NCI-H187 (cell line): ENCODE results near the gene NGEF.
"Not testable (repeated sequence)": the region's sequence is repeated elsewhere in the genome, so short reads cannot be mapped to it uniquely, and the experiment has no call there.

Experiments
- DNase-seq, 2 experiments: peaks; one replicate each; lab custom pipeline; 2025; lab: John Stamatoyannopoulos, UW

NGEF gene

DNA sequence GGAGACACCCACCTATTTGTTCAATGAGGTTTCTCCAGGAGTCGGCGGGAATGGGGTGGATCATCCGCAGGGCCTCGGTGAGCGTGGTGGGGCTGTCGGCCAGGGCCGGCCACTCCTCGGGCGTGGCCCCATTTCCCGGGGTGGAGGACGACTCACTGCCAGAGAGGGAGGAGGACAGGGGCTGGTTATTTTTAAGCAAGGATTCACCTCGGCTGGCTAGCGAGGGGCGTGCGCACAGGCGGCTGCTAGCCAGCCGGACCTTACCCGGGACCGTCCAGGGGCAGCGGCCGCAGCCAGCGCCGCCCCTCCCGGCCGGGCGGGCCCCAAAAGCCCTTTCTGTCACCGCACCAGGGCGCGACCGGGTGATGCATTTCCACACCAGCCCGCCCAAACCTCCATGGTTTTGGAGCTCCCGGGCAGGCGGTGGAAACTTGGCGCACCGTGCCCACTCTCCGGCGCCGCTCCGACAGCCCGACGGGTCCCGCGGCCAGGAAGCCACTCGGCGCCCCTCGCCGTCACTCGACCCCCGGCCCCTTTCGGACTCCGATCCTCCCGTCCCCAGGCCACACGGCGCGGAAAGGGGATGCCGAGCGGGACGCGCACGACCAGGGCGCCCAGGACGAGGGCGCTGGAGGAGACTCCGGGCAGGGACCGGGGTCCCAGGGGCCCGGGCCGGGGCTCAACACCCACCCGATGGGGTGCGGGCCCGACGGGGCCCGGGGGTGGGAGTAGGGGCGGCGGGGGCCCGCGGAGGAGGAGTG is 85.8 kb downstream of the NGEF start:
- DNase-seq: no peak

DNA sequence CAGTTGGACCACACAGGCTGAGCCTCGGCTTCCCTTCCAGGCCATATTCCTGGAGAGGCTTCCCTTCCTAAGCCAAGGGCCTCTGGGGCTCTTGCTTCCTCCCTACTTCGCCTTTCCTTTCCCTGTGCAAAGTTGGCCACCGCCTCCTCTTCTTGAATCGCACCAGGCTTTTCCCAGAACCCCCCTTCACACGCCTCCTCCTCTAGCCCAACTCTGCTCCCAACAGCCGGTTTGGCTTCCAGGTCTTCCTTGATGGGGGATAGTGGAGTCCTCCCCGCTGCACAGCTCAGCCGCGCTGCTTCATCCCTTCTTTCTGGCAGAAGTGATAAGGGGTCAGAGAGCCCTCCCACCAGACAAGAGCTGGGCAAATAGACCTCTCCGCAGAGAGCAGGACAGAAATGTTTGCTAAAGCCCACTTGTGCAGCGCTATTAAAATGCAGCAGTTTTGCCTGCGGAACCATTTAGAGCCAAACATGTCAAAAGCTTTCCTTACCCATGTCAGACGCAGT is 86.6 kb downstream of the NGEF start:
- no peak for DNase-seq

DNA sequence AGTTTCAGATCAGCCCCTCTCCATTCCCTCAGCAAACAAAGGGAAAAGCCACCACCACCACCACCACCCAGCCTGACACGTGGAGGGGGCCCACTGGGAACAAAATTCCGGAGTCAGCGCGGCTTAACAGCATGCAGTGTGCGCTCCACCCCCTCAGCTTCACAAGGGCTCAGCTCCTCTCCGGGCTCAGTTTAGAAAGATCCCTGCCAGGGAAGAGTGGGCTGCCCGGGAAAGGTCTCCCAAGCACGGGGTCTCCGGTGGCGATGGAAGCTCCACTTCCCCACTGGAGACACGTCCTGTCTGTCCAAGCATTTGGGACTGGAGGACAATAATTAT is 87.3 kb downstream of the NGEF start:
- no peak for DNase-seq

DNA sequence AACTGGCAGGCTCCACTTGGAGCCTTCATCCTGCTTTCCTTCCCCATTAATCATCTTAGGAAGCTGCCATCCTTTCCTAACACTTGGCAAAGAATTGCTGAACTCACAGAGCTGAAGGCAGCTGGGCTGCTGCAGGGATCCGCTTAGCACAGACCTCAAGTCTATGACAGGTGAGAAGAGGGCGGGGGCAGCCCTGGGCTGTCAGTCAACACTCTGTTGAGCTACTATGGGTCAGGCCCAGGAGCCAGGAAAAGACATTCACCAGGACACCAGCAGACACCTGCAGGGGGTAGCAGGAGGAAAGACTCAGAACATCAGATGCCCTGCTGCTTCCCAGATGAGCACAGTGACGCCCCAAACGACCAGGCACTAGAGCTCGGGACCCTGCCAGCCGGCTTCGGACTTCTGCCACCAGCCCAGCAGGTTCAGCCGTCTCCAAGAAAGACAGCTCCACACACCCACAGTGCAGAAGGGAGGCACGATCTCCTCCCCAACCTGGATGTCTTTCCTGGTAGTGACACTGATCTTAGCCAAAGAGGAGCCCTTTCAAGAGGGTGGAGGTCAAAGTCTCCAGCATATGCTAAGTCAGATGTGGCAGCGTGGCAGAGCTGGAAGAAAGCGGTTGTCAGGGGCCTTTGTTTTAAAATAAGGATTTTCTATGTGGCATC is 87.8 kb downstream of the NGEF start:
- no peak for DNase-seq

DNA sequence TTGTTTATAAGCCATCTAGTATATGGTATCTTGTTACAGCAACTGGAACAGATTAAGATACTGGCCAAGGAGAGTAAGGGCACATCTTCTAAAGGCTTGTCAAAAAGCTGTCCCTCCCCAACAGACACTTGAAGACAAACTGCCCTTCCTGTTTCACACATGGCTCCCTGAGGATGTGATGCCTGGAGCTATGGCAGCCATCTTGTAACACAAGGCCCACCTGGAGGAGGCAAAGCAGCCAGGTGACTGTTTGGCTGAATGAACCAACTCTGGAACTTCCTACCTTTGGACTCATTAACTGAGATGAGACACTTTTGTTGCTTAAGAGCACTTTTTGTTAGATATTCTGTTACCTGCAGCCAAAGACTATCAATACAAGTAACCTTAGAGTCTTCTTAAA is 88.6 kb downstream of the NGEF start:
- no peak for DNase-seq

DNA sequence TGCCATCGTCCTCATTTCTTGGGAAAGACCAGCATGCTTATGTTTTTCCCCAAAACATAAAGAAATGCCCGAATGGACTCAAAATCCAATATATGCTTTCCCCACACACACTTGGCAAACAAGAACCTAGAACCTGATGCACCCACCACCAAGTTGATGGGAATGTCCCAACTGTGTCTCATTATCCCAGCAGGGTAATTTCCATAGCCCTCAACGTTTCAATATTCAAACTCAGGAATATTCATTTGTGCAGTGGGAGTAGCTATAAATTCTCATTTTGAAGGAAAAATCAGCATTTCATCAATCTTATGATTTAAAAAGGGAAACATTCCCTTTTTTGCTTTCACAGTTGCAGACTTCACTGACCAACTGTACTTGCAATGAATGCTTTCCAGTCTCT is 92.3 kb downstream of the NGEF start:
- DNase-seq: no peak

DNA sequence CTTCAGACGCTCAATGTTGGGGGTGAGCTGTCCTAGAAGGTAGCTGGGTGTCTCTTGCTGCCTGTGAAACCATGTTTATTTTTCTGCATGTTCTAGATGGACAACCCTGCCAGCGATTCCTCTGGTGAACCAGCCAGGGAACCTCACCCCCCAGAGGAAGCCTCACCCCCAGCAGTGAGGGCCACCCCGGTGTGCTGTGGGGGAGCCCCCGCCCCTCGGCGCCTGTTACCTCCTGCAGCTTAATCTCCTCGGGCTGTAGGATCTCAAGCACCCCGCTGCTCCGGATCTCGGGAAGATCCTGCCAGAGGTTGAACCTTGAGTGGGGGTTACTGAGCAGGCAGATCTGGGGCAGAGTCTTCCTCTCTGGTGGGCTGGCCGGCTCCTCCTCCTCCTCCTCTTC is 93.0 kb downstream of the NGEF start:
- no peak for DNase-seq

DNA sequence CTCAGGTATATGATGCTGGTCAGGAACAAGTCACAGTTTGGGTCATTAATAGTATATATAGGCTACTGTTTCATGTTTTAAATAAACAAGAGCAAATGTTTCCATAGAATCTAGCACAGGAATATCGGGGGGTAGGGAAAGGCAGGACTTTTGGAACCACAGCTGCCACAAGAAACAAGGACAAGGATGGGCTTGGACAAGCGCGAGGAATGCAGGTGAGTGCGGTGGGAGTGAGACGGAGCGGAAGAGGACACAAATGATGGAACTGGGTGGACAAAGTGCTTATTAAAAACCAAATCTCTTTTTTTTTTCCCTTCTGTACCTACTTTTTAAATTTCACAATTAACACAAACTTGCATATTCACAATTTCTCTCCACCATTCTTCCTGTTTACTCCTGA is 93.9 kb downstream of the NGEF start:
- no peak for DNase-seq

DNA sequence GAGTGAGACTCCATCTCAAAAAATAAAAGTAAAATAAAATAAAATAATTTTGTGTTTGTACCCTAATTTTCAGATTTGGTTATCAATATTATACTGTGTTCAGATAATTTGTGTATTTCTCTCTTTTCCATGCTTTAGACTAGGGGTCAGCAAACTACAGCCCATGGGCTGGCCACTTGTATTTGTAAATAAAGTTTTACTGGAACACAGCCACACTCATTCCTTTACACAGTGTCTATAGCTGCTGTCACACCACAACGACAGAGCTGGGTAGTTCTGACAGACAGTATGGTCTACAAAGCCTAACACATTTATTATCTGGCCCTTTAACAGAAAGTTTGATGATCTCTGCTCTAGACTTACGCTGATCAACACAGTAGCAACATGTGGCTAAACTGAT is 99.2 kb downstream of the NGEF start:
- no peak for DNase-seq

DNA sequence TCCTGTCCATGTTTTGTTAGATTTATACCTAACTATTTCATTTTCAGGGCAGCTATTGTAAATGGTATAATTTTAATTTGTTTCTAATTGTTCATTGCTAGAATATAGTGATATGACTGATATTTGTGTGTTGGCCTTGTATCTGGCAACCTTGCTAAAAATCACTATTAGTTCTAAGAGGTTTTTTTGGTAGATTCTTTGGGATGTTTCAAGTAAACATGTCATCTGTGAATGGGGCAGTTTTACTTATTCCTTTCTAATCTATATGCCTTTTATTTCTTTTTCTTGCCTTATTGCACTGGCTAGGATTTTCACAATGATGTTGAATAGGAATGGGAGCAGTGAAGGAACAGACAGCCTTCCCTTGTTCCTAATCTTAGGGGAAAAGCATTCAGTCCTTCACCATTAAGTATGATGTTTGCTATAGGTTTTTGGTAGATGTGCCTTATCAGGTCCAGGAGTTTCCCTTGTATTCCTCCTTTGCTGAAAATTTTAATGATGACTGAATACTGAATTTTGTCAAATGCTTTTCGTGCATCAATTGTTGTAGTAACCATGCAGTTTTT is 101.3 kb downstream of the NGEF start:
- no peak for DNase-seq

DNA sequence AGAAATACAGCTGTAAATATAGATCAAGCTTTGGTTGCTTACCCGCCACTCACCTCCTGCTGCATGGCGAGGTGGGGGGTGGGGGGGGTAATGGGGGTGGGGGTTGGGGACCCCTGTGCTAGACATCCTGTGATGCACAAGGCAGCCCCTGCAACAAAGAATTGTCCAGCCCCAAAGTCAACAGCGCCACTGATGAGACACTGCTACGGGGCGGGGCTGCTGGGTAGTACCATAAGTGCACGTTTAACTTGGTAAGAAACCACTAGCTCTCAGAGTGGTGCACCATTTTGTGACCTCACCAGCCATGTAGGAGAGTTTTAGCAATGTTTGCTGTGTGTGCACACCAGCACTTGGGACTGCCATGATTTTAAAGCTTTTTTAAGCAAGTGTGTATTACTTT is 102.7 kb downstream of the NGEF start:
- no peak for DNase-seq

DNA sequence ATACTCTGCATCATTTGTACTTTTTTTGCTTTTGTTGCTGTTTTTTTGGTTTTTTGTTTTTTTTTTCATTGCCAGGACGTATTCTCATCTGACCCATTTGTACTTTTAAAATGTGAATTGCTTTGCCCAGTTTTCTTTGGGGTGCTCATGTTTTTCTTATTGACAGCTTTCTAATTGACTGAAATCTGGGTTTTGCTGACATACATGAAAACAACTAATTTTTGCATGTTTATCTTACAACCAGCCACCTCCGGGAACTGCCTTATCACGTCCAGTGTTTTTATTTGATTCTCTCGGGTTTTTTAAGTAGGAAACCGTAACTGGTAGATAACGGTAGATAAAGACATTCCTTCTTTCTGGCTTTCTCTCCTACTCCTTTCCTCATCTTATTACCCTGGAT is 104.4 kb downstream of the NGEF start:
- DNase-seq: no peak

DNA sequence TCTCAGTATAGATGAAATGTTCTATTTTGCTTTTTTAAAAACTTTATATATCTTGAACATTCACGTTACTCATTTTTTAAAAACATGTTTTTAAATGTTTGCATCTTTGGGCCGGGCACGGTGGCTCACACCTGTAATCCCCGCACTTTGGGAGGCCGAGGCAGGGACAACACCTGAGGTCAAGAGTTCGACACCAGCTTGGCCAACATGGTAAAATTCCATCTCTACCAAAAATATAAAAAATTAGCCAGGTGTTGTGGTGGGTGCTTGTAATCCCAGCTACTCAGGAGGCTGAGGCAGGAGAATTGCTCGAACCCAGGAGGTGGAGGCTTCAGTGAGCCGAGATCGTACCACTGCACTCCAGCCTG is 105.4 kb downstream of the NGEF start:
- DNase-seq: not testable (repeated sequence)

DNA sequence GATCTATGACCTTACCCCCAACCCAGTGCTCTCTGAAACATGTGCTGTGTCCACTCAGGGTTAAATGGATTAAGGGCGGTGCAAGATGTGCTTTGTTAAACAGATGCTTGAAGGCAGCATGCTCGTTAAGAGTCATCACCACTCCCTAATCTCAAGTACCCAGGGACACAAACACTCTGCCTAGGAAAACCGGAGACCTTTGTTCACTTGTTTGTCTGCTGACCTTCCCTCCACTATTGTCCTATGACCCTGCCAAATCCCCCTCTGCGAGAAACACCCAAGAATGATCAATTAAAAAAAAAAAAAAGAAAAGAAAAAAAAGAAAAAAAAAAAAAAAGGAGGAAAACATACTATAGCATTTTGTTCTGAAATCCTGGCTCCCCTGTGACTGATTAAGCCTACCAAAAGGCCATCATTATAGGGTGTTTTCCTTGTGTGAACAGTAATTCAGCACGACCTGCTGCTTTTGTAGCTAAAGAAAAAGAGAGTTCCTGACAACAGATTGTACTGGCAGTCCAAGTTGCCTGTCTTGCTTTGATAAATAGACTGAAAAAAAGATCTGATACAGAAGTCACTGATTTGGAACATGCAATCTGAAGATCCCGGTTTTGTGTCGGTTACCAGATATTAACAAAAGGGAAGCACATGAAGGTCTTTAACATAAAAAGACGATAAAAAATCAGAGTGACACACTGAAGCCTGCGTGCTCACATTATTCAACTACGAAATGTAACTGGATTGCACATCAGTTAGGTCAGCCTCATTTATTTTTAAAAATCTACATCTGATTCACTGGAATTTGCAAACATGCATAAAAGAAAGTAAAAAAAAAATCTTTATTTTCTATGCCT is 106.0 kb downstream of the NGEF start:
- DNase-seq: peak in 1 of 2 experiments; percentile 4

DNA sequence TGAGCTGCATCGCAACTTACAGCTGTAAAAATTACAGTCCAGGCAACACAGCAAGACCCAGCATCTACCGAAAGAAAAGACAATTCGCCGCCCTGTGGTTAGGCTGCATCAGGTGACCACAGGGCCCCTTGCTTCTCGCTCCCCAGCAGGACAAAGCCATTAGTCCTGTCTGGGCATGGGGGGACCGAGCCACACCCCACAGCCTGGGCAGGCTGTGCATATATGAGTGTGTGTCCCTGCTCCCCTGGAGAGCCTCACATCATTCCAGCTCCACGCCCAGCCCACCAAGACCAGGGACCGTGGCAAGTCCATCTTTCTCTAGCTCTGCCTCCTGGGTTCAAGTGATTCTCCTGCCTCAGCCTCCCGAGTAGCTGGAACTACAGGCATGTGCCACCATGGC is 109.1 kb downstream of the NGEF start:
- no peak for DNase-seq

DNA sequence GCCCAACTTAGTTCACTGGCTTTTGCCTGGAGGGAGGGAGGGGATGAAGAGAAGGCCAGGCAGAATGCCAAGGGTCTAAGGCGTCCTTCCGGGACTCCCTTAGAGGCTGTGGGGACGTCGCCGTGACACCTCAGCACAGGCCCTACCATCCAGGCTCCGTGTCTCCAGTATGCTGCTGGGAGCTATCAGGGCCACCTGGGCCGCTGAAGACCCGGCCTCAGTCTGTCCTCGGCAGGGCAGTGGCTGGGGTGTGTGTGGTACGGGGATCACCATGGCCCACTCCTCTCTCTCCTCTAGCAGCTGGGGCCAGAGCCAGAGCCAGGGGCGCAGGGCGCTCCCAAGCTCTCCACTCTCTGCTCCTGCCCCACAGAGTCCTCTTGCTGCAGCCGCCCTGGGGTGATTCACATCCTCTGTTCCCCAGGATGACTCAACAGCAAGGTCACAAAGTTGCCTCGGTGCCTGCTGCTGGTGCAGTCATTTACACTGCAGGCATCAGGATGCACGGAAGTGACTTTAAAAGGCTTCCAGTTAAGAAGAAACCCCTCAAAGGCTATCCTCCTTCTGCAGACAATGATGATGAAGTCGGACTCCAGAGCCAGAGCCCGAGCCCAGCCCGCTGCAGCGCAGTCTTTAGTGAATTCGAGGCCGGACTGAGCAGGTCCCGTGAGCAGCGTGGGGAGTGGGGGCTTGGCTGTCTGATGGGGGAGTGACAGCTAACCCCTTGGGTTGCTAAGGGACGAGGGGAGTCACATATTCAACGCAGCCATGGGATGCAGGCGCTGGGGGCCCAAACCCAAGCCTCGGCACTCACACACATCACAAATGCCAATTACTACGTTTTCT is 111.1 kb downstream of the NGEF start:
- no peak for DNase-seq

DNA sequence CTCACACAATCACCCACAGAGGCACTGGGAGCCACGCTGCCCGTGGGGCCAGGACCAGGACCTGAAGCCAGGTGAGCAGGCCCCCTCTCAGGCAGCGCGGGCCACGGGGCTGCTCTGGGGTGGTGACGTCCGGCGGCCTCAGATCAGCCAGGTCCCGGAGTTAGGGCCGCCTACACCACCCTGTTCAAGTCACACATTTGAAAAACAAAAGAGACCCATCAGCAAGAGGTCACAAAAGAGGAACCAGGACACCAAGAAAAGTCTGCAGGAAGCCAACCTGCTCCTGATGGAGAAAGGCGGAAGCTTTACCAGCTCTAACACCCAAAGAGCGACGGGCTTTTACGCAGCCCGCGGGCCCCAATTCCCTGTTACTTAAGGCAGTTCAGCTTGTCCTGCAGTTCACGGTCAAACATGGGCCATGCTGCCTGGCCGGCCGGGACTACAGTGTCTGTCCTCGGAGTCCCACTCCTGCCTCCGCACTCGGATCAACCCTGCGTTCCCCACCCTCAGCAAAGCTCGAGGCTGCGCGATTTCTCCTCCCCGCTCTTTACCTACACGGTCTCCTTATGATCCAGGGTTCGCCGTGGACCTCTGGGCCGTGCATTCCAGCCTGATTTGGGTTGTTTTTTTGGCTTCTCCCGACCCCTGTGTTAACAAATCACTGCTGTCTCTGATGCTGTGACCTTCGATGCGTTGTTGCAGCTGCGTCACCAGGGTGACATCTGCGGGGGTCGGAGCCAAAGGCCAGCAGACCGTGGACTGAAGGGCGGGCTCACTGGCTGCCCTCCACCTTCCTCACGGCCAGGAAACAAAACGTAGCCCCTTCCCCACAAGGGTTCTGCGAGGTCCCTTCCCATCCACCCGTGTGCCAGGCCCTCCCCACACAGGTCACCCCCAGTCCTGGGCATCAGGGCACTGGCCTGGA is 112.0 kb downstream of the NGEF start:
- DNase-seq: no peak

DNA sequence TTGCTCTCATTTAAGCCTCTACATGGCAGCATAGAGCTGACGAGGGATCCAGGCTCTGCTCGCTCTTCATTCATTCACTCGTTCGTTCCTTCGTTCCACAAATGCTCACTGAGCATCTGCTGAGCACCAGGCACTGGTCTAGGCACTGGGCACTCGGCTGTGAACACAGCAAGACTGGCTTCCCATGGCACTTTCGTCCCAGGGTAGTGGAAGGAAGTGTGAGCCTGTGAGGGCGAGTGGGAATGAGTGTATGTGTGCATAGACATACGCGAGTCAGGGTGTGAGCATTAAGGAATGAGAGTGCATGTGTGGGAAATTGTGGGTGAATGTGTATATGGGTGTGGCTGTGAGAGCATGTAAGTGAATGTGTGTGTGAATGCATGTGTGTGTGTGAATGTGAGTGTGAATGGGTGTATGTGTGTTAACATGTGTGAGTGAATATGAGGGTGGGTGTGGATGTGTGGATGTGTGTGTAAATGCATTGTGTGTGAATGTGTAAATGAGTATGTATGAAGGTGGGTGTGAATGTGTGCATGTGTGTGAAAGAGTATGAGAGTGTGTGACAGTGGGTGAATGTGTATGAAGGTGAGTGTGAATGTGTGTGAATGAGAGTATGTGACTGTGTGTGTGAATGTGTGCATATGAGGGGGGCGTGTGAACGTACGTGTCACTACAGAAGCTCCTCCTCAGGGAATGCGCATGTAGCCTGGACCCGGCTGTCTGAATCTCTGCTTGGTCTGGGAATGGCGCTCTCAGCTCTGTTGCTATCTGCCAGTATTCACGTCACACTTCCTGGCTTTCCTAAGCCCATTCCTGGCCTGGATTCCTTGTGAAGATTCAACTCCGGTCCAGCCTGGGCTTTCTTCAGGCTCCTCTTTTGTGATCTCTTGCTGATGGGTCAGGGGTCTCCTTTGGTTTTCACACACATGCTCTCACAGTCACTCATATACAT is 114.2 kb downstream of the NGEF start:
- DNase-seq: no peak
